Measurements from ENCODE around the gene ZNF511. TPM values are rescaled to one million over a fixed set of nuclear protein-coding genes. Genes with fewer than 3 reads are reported as not detected.

Gene ZNF511
- total RNA-seq, 4 donors from 2014 or later: 29.3 to 44.8 (median 35.0) TPM

DNA sequence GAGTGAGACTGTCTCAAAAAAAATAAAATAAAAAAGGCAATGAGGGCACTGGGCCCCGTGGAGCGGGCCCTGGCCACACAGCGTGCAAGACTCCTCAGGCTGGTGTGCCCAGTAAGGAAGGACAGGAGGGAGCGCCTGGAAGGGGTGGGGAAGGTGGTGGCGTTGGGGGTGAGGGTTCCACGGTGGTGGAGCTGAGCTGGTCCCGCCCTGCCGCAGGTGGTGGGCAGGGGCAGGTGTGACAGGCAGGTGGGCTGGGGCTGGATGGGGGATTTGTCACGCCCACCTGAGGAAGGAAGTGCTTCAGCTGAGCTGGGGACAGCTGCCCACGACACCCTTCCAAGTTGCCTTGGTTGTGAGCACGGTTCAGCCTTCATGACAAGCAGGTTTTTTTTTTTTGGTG, 37.7 kb downstream of the ZNF511 start:
- no peak overlapping the region for H3K4me3 ChIP-seq
- peaks cover 0 to 35% of the 10 kb centered on the region in 2 donors for H3K27me3 ChIP-seq
- WGBS, 2 donors: 52 to 63% methylated on average over 11 of the region's 11 CpGs
- H3K9me3 ChIP-seq: peaks cover 0 to 1% (median 0%) of the 10 kb centered on the region in 4 donors
- no peak for DNase-seq (ENCODE audit: low spot score in 2 of 2)
- H3K27ac ChIP-seq: no peak overlapping the region
- TF ChIP-seq POLR2A (IDR thresholded peaks at IDR 0.05): no peak
- TF ChIP-seq, protein P1, sequence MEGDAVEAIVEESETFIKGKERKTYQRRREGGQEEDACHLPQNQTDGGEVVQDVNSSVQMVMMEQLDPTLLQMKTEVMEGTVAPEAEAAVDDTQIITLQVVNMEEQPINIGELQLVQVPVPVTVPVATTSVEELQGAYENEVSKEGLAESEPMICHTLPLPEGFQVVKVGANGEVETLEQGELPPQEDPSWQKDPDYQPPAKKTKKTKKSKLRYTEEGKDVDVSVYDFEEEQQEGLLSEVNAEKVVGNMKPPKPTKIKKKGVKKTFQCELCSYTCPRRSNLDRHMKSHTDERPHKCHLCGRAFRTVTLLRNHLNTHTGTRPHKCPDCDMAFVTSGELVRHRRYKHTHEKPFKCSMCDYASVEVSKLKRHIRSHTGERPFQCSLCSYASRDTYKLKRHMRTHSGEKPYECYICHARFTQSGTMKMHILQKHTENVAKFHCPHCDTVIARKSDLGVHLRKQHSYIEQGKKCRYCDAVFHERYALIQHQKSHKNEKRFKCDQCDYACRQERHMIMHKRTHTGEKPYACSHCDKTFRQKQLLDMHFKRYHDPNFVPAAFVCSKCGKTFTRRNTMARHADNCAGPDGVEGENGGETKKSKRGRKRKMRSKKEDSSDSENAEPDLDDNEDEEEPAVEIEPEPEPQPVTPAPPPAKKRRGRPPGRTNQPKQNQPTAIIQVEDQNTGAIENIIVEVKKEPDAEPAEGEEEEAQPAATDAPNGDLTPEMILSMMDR (IDR thresholded peaks at IDR 0.05): no peak
- no peak for TF ChIP-seq EP300 (IDR thresholded peaks at IDR 0.05)
- H3K4me1 ChIP-seq: peaks cover 0 to 37% (median 5%) of the 10 kb centered on the region in 4 donors
- H3K36me3 ChIP-seq: no peaks in the 10 kb centered on the region

DNA sequence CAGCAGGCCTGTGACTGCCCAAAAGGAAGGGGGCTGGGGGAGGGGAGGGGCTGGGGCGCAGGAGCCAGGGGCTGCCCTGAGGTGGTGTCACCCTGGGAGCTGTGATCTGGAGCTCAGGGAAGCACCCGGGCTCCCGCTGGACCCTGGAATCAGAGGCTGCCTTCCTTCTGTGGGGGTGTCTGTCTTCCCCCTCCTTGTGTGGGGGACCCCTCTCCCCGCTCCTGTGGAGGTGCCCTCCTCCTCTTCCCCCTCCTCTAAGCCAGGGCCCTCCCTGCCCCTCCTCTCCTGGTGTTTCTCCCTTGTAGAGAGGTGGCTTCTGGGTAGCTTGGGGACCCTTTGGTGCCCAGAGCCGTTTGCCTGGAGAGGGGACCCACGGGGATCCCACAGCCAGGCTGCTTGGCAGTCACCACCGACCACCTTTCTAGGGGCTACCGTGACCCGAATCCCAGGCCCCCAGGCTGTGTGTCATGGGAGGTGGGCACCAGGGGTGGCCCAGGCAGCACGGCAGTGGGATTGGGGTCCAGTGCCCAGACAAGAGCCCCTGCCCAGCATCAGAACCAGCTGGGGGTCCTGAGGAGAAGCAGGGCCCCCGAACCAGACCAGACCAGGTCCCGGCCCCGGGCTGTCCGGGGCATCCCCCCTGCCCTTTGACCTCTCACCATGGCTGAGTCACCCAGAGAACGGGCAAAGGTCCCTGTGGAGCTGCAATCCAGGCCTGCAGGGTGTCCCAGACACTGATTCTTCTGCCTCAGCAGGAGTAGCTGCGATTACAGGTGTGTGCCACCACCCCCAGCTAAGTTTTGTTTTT, 39.2 kb downstream of the ZNF511 start:
- TF ChIP-seq, protein P1 (IDR thresholded peaks at IDR 0.05): no peak
- no peak for TF ChIP-seq EP300 (IDR thresholded peaks at IDR 0.05)
- no peak for TF ChIP-seq POLR2A (IDR thresholded peaks at IDR 0.05)
- Histone ChIP-seq H3K9me3 (no peaks in the 10 kb centered on the region), H3K4me3 (no peak overlapping the region), H3K27me3 (peaks cover 0 to 21% of the 10 kb centered on the region in 2 donors), H3K36me3 (no peaks in the 10 kb centered on the region), H3K27ac (peak overlapping the region in 2 of 4 donors; percentile 29 to 73), H3K4me1 (peaks cover 0 to 37% (median 5%) of the 10 kb centered on the region in 4 donors)
- DNase-seq (ENCODE audit: low spot score in 2 of 2): no peak
- WGBS, 2 donors: 38 to 47% methylated on average over 12 to 14 of the region's 16 CpGs

DNA sequence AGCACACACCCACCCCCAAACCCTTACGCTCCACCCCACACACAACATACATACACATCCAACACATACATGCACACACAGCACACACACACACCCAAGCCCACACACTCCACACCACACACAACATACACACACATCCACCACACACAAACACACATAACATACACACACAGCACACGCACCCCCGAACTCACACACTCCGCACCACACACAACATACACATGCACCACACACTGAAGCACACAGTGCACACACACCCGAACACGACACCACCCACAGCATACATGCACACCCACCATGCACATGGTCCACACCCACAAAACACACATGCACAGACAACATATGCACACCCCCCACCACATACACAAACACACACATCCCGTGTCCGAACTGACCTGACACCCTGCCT, 40.5 kb downstream of the ZNF511 start:
- no peak overlapping the region for H3K4me3 ChIP-seq
- TF ChIP-seq, protein P1 (IDR thresholded peaks at IDR 0.05): no peak
- no peak for TF ChIP-seq EP300 (IDR thresholded peaks at IDR 0.05)
- TF ChIP-seq POLR2A (IDR thresholded peaks at IDR 0.05): no peak
- DNase-seq (ENCODE audit: low spot score in 2 of 2): no peak
- H3K4me1 ChIP-seq: peaks cover 0 to 37% (median 5%) of the 10 kb centered on the region in 4 donors
- peaks cover 0 to 2% (median 0%) of the 10 kb centered on the region in 3 donors for H3K36me3 ChIP-seq
- H3K27ac ChIP-seq: no peak overlapping the region
- peaks cover 0 to 14% of the 10 kb centered on the region in 2 donors for H3K27me3 ChIP-seq
- WGBS, 2 donors: 73 to 82% methylated on average over 8 of the region's 8 CpGs
- no peaks in the 10 kb centered on the region for H3K9me3 ChIP-seq

DNA sequence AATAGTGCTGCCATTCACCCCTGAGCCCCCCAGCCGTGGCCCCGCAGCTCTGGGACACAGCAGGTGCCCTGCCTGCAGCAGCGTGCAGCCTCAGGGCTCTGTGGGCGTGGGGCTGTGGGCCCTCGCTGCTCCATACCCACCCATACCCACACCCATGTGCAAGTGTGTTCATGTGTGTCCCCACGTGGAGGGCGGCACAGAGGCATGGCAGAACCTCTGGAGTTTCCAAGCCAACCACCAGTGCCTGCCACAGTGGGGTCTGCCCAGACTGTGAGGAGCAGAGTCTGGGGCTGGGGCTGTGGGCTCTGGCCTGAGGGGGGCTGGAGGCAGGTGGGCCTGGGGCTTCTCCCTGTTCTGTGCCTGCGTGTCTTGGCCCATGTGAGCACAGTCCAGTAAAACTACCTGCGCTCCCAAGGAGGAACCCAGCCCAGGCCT, 40.9 kb downstream of the ZNF511 start:
- TF ChIP-seq POLR2A (IDR thresholded peaks at IDR 0.05) (no peak), EP300 (IDR thresholded peaks at IDR 0.05) (no peak)
- TF ChIP-seq, protein P1 (IDR thresholded peaks at IDR 0.05): no peak
- Histone ChIP-seq H3K27me3 (peaks cover 0 to 14% of the 10 kb centered on the region in 2 donors), H3K4me1 (peaks cover 0 to 37% (median 5%) of the 10 kb centered on the region in 4 donors), H3K36me3 (peaks cover 0 to 6% (median 0%) of the 10 kb centered on the region in 3 donors), H3K27ac (no peak overlapping the region), H3K4me3 (no peak overlapping the region), H3K9me3 (no peaks in the 10 kb centered on the region)
- DNase-seq (ENCODE audit: low spot score in 2 of 2): no peak
- WGBS, 2 donors: 66 to 73% methylated on average over 4 to 9 of the region's 9 CpGs

DNA sequence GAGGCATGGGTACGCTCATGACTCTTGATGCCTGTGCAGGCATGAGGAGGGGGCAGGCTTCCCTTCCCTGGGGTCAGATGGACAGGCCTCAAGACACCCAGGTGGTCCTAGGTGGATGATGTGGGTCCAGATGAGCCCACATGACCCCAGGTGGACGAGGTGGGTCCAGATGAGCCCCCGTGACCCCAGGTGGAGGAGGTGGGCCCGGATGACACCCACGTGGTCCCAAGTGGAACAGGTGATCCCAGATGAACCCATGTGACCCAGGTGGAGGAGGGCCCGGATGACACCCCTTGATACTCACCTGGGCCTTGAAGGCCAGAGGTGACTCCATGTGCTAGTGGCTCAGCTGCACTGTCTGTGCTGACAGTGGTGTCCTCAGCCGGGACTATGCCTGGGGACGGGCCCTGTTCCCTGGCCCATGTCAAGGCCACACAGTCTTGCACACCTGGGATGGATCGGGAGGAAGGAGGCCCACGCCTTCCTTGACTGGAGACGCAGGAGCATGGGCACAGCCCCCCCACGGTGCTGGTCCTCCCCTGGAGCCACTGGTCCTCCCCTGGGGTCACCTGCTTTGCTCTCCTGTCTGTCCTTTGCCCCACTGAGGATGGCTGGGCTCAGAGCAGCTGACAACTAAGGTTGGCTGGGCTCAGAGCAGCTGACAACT, 41.7 kb downstream of the ZNF511 start:
- DNase-seq (ENCODE audit: low spot score in 2 of 2): no peak
- peaks cover 0 to 43% (median 5%) of the 10 kb centered on the region in 4 donors for H3K4me1 ChIP-seq
- peaks cover 0 to 8% of the 10 kb centered on the region in 2 donors for H3K27me3 ChIP-seq
- no peak overlapping the region for H3K4me3 ChIP-seq
- no peak overlapping the region for H3K27ac ChIP-seq
- H3K9me3 ChIP-seq: no peaks in the 10 kb centered on the region
- TF ChIP-seq, protein P1 (IDR thresholded peaks at IDR 0.05): no peak
- TF ChIP-seq POLR2A (IDR thresholded peaks at IDR 0.05) (no peak), EP300 (IDR thresholded peaks at IDR 0.05) (no peak)
- peaks cover 0 to 15% (median 0%) of the 10 kb centered on the region in 3 donors for H3K36me3 ChIP-seq
- WGBS, 2 donors: 67 to 74% methylated on average over 5 to 12 of the region's 12 CpGs

Data from tibial nerve (tissue), 4 donors.